A549 treated with CpdA at 1 μM for 4 hours (cell line): ENCODE results near the gene DCAF8L2. TPM values are rescaled to one million over a fixed set of nuclear protein-coding genes. Genes with fewer than 3 reads are reported as not detected.

Experiments used
- total RNA-seq: library from RNA; stranded (reverse); fragments of 200-300 nt; extraction: Qiagen RNA extraction; gene quantifications from 5 replicates; pipeline ENCODE4 v1.2.3, GENCODE V29; 2022; ENCODE audit warnings: low read depth

The DCAF8L2 gene
- not detected in 5 replicates for total RNA-seq

DNA sequence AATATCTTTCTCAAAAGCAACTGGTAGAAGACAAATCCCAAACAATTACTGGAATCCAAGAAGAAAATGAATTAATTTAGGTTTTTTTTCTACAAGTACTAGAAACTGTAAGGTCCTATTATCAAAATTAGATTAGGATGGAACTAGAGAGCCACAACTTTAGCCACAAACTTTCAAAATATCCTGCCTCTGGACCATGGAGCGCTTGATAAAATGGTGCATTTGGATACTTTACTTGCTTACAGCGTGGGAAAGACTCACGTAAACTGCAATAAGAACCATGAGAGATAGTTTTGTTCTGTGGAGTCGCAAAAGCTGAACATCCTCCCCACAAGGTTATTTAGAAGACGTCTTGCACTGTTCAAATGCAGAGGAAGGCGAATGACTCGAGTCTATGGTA, at the start of gene DCAF8L2:
Gene DCAF8L2, plus strand, starts transcription at position 301 of the 400 bp plus-strand sequence. CDS start 156,552 bp downstream, outside the sequence.

Other genes with a start within 250 kb of the DCAF8L2 start
- gene PPP4R3C, start 127.0 kb upstream of the DCAF8L2 start, total RNA-seq = not detected in 5 replicates
- not detected in 5 replicates for gene MAGEB10, start 217.6 kb downstream of the DCAF8L2 start, total RNA-seq